AG04450 (cell line): ENCODE data around the gene LIN52. TPM values are rescaled to one million over a fixed set of nuclear protein-coding genes. Genes with fewer than 3 reads are reported as not detected.

Experiments
- CTCF ChIA-PET: fragments of 300-600, 350-600 bp; formaldehyde crosslinking; extraction: SDS; loops from one replicate; lab custom pipeline; 2022; ENCODE audit warnings: antibody characterized with exemption, inconsistent platforms; lab: Charles Lee
- POLR2A ChIA-PET: fragments of 350-600 bp; formaldehyde crosslinking; extraction: SDS; loops from one replicate; lab custom pipeline; 2021; ENCODE audit warnings: antibody characterized with exemption, inconsistent platforms; lab: Yijun Ruan, JAX
- DNase-seq: peaks from one replicate; pipeline ENCODE4 v3.0.0-alpha.2; 2011; ENCODE audit warnings: low read depth, low spot score
- H3K27ac ChIP-seq: one replicate; pipeline ENCODE4 v1.5.1; 2012; ENCODE audit warnings: low read depth, low read length, control low read depth
- H3K27me3 ChIP-seq: one replicate; pipeline ENCODE4 v1.6.0; 2012; ENCODE audit warnings: low read length; ENCODE audit not compliant: control insufficient read depth, insufficient read depth
- H3K4me3 ChIP-seq: 2 replicates; pipeline ENCODE4 v1.5.1; 2011; ENCODE audit warnings: mild to moderate bottlenecking, low read depth, low read length, control low read depth
- H3K9me3 ChIP-seq: 2 replicates; pipeline ENCODE4 v1.5.1; 2012; ENCODE audit warnings: low read length; ENCODE audit not compliant: control insufficient read depth, insufficient read depth
- polyA plus RNA-seq: library from polyadenylated mRNA; depleted of rRNA; stranded (reverse); fragments of >200 nt; gene quantifications from 2 replicates; pipeline ENCODE4 v1.2.3, GENCODE V29; 2011
- TF ChIP-seq, protein P1 (sequence below): IDR thresholded peaks from 2 replicates; pipeline ENCODE4 v1.5.1; 2011; ENCODE audit warnings: low read depth, low read length, control low read depth, inconsistent platforms

LIN52 gene
- polyA plus RNA-seq, 1 experiment, result 10.6 TPM

DNA sequence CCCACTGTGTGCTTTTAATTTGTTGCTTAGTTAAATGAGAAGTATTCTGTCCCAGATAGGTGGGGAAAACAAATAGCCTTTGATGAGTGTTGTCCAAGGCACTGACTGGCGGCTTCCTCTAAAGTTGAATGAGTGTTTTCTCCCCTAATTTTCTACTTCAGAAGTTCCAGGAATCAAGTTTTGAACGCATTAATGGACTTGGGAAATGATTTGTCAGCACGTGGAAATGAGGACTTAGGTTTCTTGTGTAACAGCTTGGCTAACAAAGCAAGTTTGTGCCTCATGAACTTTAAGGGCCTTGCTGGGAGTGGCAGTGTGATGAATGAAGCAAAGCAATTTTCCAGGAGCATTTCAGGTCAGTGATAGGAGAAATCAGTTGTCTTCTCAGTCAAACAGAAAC is 56.9 kb downstream of the LIN52 start:
- ChIA-PET POLR2A (no interaction called here), CTCF (no interaction called here)
- no peak overlapping the region for H3K4me3 ChIP-seq
- H3K9me3 ChIP-seq, result no peaks in the 10 kb centered on the region
- TF ChIP-seq, protein P1, sequence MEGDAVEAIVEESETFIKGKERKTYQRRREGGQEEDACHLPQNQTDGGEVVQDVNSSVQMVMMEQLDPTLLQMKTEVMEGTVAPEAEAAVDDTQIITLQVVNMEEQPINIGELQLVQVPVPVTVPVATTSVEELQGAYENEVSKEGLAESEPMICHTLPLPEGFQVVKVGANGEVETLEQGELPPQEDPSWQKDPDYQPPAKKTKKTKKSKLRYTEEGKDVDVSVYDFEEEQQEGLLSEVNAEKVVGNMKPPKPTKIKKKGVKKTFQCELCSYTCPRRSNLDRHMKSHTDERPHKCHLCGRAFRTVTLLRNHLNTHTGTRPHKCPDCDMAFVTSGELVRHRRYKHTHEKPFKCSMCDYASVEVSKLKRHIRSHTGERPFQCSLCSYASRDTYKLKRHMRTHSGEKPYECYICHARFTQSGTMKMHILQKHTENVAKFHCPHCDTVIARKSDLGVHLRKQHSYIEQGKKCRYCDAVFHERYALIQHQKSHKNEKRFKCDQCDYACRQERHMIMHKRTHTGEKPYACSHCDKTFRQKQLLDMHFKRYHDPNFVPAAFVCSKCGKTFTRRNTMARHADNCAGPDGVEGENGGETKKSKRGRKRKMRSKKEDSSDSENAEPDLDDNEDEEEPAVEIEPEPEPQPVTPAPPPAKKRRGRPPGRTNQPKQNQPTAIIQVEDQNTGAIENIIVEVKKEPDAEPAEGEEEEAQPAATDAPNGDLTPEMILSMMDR, result no peak
- DNase-seq, result no peak
- H3K27me3 ChIP-seq, result no peaks in the 10 kb centered on the region
- no peak overlapping the region for H3K27ac ChIP-seq

DNA sequence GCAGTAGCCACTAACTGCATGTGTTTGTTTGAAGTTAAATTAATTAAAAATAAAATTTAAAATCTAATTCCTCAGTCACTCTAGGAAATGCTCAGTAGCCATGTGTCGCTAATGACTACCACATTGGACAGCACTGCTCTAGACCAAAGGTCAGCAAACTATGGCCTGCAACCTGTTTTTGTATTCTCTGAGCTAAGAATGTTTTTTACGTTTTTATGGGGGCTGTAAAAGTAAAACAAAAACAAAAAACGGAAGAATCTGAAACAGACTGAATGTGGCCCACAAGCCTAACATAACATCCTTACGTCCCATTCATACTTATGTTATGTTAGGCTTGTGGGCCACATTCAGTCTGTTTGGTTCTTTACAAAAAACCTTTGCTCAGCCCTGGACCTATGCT is 57.8 kb downstream of the LIN52 start:
- no peaks in the 10 kb centered on the region for H3K27me3 ChIP-seq
- no peak overlapping the region for H3K4me3 ChIP-seq
- TF ChIP-seq, protein P1, result no peak
- CTCF ChIA-PET, result interaction anchor here (1.8 kb wide), 1 partner anchor 11 kb away, joined by 3 read pairs; no protein-coding TSS in a partner anchor
- H3K9me3 ChIP-seq, result no peaks in the 10 kb centered on the region
- H3K27ac ChIP-seq, result no peak overlapping the region
- POLR2A ChIA-PET, result no interaction called here
- DNase-seq, result no peak

DNA sequence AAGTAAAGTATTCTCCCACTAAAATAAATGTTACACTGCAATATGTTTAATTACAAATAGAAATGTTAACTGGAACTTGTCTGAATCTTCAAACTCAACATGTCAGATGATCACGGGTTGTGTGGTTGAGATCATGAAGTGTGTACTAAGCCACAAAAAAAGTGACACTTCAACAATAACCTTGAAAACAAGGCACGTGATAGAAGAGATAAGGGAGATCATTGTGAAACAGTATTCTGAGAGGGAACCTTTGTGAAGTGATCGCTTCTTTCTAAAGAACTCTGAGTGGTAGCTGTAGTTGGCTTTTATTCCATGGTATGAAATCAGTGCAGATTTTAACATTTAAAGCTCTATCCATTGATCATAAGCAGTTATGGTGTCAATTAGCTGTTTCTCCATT is 60.0 kb downstream of the LIN52 start:
- CTCF ChIA-PET, result interaction anchor here (0.8 kb wide), 1 partner anchor 33 kb away, joined by 3 read pairs; no protein-coding TSS in a partner anchor
- Histone ChIP-seq H3K27ac (no peak overlapping the region), H3K27me3 (no peaks in the 10 kb centered on the region), H3K4me3 (no peak overlapping the region), H3K9me3 (no peaks in the 10 kb centered on the region)
- TF ChIP-seq, protein P1, result no peak
- no peak for DNase-seq
- POLR2A ChIA-PET, result no interaction called here

DNA sequence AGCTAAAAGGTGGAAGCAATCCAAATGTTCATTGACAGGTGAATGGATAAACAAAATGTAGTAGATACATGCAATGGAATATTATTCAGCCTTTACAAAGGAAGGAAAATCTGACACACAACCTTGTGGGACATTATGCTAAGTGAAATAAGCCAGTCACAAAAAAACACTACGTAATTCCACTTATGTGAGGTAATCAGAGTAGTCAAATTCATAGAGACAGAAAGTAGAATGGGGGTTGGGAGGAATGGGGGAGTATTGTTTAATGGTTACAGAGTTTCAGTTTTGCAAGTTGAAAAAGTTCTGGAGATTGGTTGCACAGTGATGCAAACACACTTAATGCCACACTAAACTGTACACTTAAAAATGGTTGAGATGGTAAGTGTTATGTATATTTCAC is 62.8 kb downstream of the LIN52 start:
- no peaks in the 10 kb centered on the region for H3K9me3 ChIP-seq
- ChIA-PET POLR2A (no interaction called here), CTCF (interaction anchor here (0.6 kb wide), 1 partner anchor 111 kb away, joined by 3 read pairs; no protein-coding TSS in a partner anchor)
- no peak for DNase-seq
- H3K27ac ChIP-seq, result no peak overlapping the region
- TF ChIP-seq, protein P1, result no peak
- H3K27me3 ChIP-seq, result no peaks in the 10 kb centered on the region
- H3K4me3 ChIP-seq, result no peak overlapping the region

DNA sequence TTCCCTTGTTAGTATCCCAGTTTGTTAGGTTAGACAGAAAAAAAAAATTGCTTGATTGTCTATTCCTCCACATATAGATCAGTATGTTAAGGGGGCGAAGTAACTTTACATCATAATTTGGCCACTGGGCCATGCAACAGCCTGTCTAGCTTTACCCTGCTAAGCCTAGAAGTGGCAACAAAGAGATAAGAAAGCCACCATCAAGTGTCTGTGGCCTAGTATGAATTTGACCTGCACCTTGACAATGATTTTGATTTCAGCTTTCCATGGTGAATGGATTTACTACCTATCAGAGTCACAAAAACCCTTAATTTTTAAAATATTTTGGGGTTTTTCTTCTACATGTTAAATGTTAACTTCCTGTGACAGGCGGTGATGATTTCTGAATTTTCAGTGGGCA is 63.9 kb downstream of the LIN52 start:
- ChIA-PET CTCF (no interaction called here), POLR2A (no interaction called here)

More for the DNA sequence above, 63.9 kb downstream of the LIN52 start:
- TF ChIP-seq, protein P1, result no peak
- Histone ChIP-seq H3K27ac (no peak overlapping the region), H3K9me3 (no peaks in the 10 kb centered on the region), H3K4me3 (no peak overlapping the region), H3K27me3 (no peaks in the 10 kb centered on the region)
- DNase-seq, result no peak
